Left colon (tissue), 2 donors: ENCODE results near the gene BARHL1. TPM values are rescaled to one million over a fixed set of nuclear protein-coding genes. Genes with fewer than 3 reads are reported as not detected.

Experiments used
- ATAC-seq: fragments of 200-7000 bp; cut with Tn5 transposase; one replicate; pipeline ENCODE4 v1.9.1; 2020; ENCODE audit warnings: mild to moderate bottlenecking, moderate library complexity
- DNase-seq, 2 donors: peaks; one replicate each; pipeline ENCODE4 v3.0.0-alpha.2; 2020
- intact Hi-C, 2 donors: fragments of 100-400 bp; cut with DNase I in 1 of 2; cut with micrococcal nuclease in 1 of 2; formaldehyde crosslinking; loops; one replicate each; pipeline versions ENCODE4 v1.11.2 to v1.14.0; 2022; cut with DNase I, micrococcal nuclease
- total RNA-seq, 2 donors: library from RNA; stranded (reverse); fragmentation: NEBNext Ultra II Directional; extraction: Animal tissue kit (Norgen Biotek cat#: 25700); gene quantifications; one replicate each; pipeline ENCODE4 v1.2.1, GENCODE V29; 2021
- donor health status: DM: no; HTN: no; CAD: no.
- donor health status: DM: yes; HTN: yes; CAD: no.

Gene BARHL1
- total RNA-seq, 2 donors from 2014 or later, result not detected

- ATAC-seq, result no peak
- intact Hi-C loops, result no loop called here
- DNase-seq, result peak in 1 of 2 donors; percentile 25
Observed at GRCh38 chr9:132597073-132597775, 14.8 kb downstream of the BARHL1 start.

DNA sequence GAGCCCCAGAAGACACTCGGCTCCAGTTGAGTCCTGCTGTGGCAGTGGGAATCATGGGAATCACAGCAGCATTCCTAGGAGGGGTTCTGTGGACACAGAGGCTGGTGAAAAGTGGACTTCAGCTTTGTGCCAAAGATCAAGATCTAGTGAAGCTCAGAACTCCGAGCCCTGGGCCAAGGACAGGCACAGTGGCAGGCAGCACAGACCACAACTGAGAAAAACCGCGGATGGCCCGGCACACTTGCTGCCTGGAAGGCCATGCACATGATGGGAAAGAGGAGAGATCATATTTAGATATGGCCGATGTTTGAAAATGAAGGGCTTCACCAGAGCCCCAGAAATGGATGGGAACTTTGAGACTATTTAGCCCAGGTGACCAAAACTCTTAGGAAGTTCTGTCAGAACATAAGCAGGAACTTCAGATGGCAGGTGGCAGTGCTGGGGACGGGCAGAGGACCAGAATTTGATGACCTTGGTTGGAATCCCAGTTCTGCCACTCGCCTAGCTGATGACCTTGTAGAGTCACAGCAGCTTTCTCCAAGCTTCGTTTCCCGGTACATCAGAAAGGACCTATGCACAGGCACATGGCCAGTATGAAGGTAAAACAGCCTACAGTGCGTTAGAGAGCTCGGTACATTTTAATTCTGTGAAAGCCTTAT is 18.0 kb downstream of the BARHL1 start:
- ATAC-seq (no peak), DNase-seq (no peak)
- intact Hi-C loops, result no loop called here

DNA sequence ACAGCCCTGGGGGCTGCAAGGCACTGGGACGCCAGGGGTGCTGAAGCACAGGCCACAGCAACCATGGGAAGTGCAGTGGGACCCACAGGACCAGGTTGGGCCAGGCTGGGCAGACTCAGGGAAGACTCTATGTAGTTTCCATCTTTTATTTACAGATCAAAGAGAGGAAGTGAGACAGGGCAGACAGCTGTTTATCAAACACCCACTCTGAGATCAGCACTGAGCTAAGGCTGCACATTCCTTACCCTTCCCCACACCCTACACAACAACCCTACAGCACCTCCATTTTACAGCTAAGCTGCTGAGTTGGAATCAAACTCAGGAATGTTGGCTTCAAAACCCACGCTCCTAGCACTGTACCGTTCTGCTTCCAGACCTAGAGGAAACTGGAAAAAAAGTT is 19.8 kb downstream of the BARHL1 start:
- DNase-seq (no peak), ATAC-seq (no peak)
- intact Hi-C loops, result no loop called here

DNA sequence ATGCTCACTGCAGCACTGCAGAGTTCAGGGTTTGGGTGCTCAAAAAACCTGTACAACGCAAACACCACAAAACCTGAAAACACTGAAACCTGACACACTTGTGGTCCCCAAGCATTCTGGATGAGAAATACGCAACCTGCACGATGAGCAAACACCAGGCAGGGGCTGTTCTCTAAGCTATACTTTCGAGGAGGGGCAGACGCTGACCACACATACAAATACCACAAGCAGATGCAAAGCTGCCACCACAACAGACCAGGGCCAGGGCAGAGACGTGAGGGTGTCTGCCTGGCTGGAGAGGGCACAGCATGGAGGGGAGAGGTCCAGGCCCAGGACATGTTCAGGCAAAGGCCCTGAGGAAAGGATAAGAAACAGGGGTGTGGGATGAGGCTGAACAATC is 23.0 kb downstream of the BARHL1 start:
- intact Hi-C loops, result no loop called here
- DNase-seq, result no peak

DNA sequence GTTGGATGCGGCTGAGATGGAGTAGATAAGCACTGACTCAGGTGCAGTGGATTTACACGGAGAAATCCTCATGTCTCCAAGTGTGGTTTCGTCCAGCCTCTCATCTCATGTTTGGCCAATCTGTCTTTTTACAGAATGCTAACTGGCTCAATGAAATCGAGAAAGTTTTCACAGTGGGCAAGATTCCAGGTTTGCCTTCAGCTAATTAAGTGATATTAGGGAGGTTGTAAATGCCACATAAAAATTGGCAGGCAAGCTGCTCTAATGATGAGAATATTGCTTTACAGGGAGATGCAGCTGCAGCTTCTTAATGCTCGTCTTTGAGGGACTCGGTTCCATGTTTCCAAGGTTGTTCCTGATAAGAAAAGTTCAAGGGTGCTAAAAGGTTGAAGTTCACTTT is 23.7 kb downstream of the BARHL1 start:
- intact Hi-C loops, result no loop called here
- ATAC-seq, result no peak
- DNase-seq, result no peak

More for the DNA sequence above, 23.0 kb downstream of the BARHL1 start:
- ATAC-seq, result no peak

- DNase-seq (no peak), ATAC-seq (no peak)
- intact Hi-C loops, result no loop called here
Observed at GRCh38 chr9:132609184-132609583, 26.8 kb downstream of the BARHL1 start.

DNA sequence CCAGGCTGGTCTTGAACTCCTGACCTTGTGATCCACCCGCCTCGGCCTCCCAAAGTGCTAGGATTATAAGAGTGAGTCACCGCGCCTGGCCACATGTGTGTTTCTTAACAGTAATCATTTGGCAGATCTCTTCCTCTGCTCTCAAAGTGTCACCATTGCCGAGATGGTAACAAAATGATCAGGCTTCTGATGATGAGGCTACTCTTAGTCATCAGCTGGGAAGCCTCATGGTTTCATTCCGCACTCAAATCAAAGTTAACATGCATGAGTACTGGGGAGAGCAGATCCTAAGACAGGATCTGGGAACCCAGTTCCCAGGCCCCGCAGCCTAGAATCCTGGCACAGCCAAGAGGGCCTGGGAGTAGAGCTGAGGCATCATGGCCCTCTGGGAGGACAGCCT is 27.4 kb downstream of the BARHL1 start:
- no peak for DNase-seq

DNA sequence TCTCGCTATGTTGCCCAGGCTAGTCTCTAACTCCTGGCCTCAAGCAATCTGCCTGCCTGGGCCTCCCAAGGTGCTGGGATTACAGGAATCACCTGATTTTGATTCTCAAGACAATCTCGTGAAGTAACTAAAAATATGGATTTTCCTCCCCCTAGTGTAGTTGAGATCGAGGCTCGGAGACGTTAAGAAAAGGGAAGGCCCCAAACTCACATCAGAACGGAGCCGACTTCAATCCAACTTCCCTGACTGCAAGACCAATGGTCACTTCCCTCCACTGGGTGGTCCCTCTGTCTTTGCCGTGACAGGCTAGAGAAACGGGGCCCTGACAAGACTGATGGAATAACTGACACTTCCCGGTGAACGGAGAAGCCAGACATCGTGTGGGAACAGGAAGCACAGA is 28.3 kb downstream of the BARHL1 start:
- intact Hi-C loops, result no loop called here
- DNase-seq (no peak), ATAC-seq (no peak)

More for the DNA sequence above, 27.4 kb downstream of the BARHL1 start:
- ATAC-seq, result no peak
- intact Hi-C loops, result no loop called here

GRCh38 chr9:132614324-132614723 is 31.9 kb downstream of the BARHL1 start:
- ATAC-seq (no peak), DNase-seq (no peak)
- intact Hi-C loops, result no loop called here

DNA sequence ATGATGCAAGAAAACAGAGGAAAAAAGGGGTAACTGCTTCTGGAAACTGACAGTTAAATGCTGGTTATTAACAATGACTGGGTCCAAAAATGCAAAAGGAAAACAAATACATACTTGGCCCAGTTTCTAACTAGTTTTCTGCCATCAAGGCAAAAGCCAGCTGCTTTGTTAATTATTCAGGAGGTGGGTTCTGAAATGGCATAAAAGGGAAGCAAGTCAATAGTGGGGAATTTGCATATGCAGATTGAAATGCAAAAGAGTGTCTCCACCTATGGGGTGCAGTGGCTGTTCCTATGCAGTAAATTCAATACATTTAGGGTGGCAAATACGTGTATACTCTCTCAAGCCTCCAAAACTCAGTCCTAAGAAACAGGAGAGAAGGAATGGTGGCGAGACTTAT is 33.4 kb downstream of the BARHL1 start:
- intact Hi-C loops, result no loop called here
- DNase-seq, result no peak
- ATAC-seq, result no peak

DNA sequence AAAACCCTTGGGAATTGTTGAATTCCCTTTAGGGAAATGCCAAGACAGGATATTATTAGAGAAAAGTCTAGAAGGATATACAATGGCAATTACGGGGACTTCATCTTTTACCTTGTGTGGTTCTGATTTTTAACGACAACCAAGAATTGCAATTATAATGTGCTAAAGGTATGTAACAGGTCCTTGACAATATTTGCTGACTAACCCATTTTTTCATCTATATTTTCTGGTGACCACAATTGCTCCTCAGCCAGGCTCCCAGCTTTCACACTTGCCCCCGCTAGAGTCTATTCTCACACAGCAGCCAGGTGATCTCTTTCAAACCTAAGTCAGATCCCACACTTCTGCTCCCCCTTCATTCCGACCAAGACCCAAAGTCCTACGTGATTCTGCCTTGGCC is 34.3 kb downstream of the BARHL1 start:
- intact Hi-C loops, result no loop called here
- ATAC-seq (no peak), DNase-seq (no peak)

DNA sequence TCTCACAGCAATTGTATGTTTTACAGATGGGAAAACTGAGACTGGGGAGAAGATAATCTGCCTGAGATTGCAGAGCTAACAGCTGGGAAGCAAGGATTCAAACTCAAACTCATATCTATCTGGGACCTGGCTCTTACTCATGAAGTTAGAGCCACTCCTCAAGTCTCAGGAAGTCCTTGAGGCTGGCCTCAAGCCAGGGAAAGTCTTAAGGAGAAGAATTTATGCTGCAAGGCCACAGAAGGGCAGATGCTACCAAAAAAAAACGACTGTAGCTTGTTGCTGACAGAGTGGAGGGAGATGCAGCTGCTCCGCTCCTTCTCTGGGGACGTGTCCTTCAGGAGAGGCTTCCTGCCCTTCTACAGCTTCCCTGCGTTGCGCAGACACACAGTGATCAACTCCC is 39.8 kb downstream of the BARHL1 start:
- ATAC-seq (peak; percentile 46), DNase-seq (peak in 1 of 2 donors; percentile 30)
- intact Hi-C loops, result no loop called here

- ATAC-seq (no peak), DNase-seq (no peak)
- intact Hi-C loops, result no loop called here
Observed at GRCh38 chr9:132626285-132626684, 43.9 kb downstream of the BARHL1 start.

DNA sequence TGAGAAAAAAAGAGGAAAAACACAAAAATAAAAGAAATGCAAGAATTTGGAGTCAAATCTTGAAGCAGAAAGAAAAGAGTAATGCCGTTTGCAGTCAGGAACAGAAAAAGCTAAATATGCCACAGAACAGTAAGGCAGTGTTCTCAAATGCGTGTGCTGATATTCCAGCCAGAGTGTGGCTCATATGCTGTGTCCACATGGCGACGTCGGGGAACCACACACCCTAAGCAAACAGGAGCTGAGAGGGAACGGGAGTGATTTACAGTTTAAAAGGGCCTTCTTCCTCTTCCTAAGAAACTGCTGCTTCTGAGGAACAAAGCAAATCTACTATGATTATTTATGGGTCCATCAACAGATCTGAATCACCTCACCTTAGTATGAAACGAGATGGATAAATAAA is 44.7 kb downstream of the BARHL1 start:
- ATAC-seq (peak; percentile 98), DNase-seq (peak; percentile 34 to 43)
- intact Hi-C loops, result no loop called here

- intact Hi-C loops, result no loop called here
- ATAC-seq, result no peak
- no peak for DNase-seq
Observed at GRCh38 chr9:132627594-132627993, 45.2 kb downstream of the BARHL1 start.

GRCh38 chr9:132628746-132629145 is 46.3 kb downstream of the BARHL1 start:
- ATAC-seq, result no peak
- intact Hi-C loops, result no loop called here
- DNase-seq, result no peak

GRCh38 chr9:132630116-132630515 is 47.7 kb downstream of the BARHL1 start:
- ATAC-seq, result no peak
- DNase-seq, result no peak
- intact Hi-C loops, result no loop called here

DNA sequence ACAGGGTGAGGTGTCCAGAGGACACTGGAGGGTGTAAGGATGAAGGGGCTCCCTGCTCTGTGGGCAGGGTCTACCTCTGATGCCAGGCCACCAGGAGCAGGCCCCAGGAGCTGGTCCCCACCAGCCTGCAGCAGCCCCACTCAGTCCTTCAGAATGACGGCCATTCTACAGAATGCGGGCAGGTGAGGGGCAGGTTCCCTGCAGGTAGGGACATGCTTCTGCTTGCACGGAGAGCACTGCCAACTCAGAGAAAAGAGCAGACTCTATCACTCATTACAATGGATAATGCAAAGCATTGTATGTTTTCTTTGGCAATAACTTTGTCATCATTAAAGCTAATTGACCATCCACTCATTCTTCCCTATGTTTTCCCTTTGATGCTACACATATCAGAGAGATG is 48.4 kb downstream of the BARHL1 start:
- intact Hi-C loops, result no loop called here
- DNase-seq (no peak), ATAC-seq (no peak)

- ATAC-seq, result no peak
- no peak for DNase-seq
- intact Hi-C loops, result no loop called here
Observed at GRCh38 chr9:132631280-132631679, 48.9 kb downstream of the BARHL1 start.

- intact Hi-C loops, result no loop called here
- ATAC-seq (no peak), DNase-seq (no peak)
Observed at GRCh38 chr9:132631685-132632084, 49.3 kb downstream of the BARHL1 start.
